Measurements from ENCODE around the gene ARHGEF28.

ARHGEF28 gene

GRCh38 chr5:73911761-73912393, 285.9 kb downstream of the ARHGEF28 start:
- peak overlapping the region; percentile 44 for H3K27ac Mint-ChIP-seq
- H3K27me3 Mint-ChIP-seq (ENCODE audit: low read depth, poor library complexity), result no peaks in the 10 kb centered on the region
- peaks cover 17% of the 10 kb centered on the region for H3K36me3 Mint-ChIP-seq (ENCODE audit: low read depth)
- no peak for TF ChIP-seq CTCF (IDR thresholded peaks at IDR 0.05)
- peaks cover 14% of the 10 kb centered on the region for H3K4me1 Mint-ChIP-seq
- peaks cover 5% of the 10 kb centered on the region for H3K9me3 Mint-ChIP-seq
- H3K4me3 Mint-ChIP-seq, result no peak overlapping the region
- no peak for DNase-seq

DNA sequence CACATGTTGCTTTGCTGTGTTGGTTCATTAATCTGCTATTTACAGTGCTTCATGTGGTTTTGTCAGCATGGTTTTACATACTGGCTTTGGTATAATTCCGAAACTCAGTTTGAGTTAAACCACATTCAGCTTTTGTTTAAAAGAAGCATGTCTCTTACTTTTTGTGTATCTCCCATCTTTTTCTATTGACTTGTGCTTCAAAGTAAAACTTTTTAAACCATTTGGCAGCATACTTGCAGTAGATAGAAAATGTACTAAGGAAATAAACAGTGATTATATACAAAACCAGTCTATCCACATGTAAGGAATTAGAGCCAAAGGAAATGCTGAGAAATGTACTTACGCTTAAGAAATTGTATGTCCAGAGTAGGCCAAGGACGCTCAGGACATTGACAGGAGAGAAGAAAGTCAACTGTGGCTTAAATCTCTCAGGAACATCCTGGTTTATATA, 286.9 kb downstream of the ARHGEF28 start:
- Mint-ChIP-seq H3K4me3 (no peak overlapping the region), H3K4me1 (peaks cover 23% of the 10 kb centered on the region), H3K36me3 (ENCODE audit: low read depth) (peaks cover 11% of the 10 kb centered on the region), H3K27ac (no peak overlapping the region), H3K9me3 (no peaks in the 10 kb centered on the region), H3K27me3 (ENCODE audit: low read depth, poor library complexity) (no peaks in the 10 kb centered on the region)
- no peak for DNase-seq
- TF ChIP-seq CTCF (IDR thresholded peaks at IDR 0.05), result no peak

- H3K27ac Mint-ChIP-seq, result no peak overlapping the region
- no peak for TF ChIP-seq CTCF (IDR thresholded peaks at IDR 0.05)
- H3K4me3 Mint-ChIP-seq, result no peak overlapping the region
- no peak for DNase-seq
- H3K4me1 Mint-ChIP-seq, result peaks cover 31% of the 10 kb centered on the region
- no peaks in the 10 kb centered on the region for H3K9me3 Mint-ChIP-seq
- H3K27me3 Mint-ChIP-seq (ENCODE audit: low read depth, poor library complexity), result no peaks in the 10 kb centered on the region
- H3K36me3 Mint-ChIP-seq (ENCODE audit: low read depth), result peaks cover 8% of the 10 kb centered on the region
Observed at GRCh38 chr5:73913971-73914370, 288.0 kb downstream of the ARHGEF28 start.

- Mint-ChIP-seq H3K27me3 (ENCODE audit: low read depth, poor library complexity) (no peaks in the 10 kb centered on the region), H3K27ac (no peak overlapping the region), H3K36me3 (ENCODE audit: low read depth) (peaks cover 6% of the 10 kb centered on the region), H3K4me1 (peaks cover 31% of the 10 kb centered on the region), H3K9me3 (no peaks in the 10 kb centered on the region), H3K4me3 (no peak overlapping the region)
- no peak for DNase-seq
- no peak for TF ChIP-seq CTCF (IDR thresholded peaks at IDR 0.05)
Observed at GRCh38 chr5:73915345-73915744, 289.3 kb downstream of the ARHGEF28 start.

DNA sequence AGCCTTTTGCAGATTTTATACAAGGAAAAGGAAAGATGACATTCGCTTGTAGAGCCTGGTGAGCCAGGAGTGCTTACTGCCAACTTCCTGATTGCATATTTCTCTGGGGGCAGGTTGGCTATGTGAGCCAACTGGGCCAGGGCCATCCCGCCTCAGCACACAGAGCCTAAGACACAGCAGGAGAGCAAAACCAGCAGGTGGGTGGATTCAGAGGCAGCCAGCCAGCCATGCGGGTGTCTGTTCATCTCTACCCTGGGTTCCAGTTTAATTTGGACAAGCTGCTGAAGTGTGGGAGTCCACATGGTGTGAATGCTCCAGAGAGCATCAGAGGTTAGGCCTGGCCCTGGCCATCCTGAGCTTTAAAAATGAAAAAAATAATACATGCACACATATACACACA, 291.4 kb downstream of the ARHGEF28 start:
- no peak overlapping the region for H3K27ac Mint-ChIP-seq
- no peaks in the 10 kb centered on the region for H3K27me3 Mint-ChIP-seq (ENCODE audit: low read depth, poor library complexity)
- H3K36me3 Mint-ChIP-seq (ENCODE audit: low read depth), result no peaks in the 10 kb centered on the region
- H3K4me1 Mint-ChIP-seq, result peaks cover 40% of the 10 kb centered on the region
- no peak for DNase-seq
- TF ChIP-seq CTCF (IDR thresholded peaks at IDR 0.05), result no peak
- H3K9me3 Mint-ChIP-seq, result no peaks in the 10 kb centered on the region
- H3K4me3 Mint-ChIP-seq, result no peak overlapping the region

DNA sequence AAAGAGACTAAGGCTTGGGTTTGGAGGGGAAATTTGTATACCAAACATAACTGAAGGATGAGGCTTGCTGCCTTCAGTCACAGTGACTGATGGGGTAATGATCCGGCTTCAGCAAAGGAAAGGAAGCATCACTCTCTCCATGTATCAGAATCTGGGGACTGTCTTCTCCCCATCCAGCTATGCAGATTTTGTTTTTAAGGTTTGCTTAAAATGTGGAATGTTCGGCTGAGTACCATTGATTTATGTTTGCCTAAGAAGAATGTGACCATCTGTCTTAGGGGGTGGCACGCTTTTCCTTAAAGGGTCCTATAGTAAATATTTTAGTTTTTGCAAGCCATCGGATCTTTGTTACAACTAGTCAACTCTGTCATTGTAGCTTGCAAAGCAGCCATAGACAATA, 291.9 kb downstream of the ARHGEF28 start:
- no peak for DNase-seq
- Mint-ChIP-seq H3K36me3 (ENCODE audit: low read depth) (no peaks in the 10 kb centered on the region), H3K9me3 (no peaks in the 10 kb centered on the region), H3K27ac (no peak overlapping the region), H3K27me3 (ENCODE audit: low read depth, poor library complexity) (no peaks in the 10 kb centered on the region), H3K4me3 (no peak overlapping the region), H3K4me1 (peaks cover 38% of the 10 kb centered on the region)
- no peak for TF ChIP-seq CTCF (IDR thresholded peaks at IDR 0.05)
